K562 (cell line): ENCODE measurements around the gene ZNF462. TPM values are rescaled to one million over a fixed set of nuclear protein-coding genes. Genes with fewer than 3 reads are reported as not detected.

ENCODE experiments used
- EHMT2 ChIP-seq: fragments of 450-650 bp; IDR thresholded peaks from 2 replicates; pipeline ENCODE4 v1.6.1; 2018; ENCODE audit warnings: antibody characterized with exemption
- MITF ChIP-seq: IDR thresholded peaks from 2 replicates; pipeline ENCODE4 v1.6.1; 2014; ENCODE audit warnings: antibody characterized with exemption
- PHF8 ChIP-seq: fragments of 200-600 bp; sonication (generic); IDR thresholded peaks from 2 replicates; pipeline ENCODE4 v1.6.1; 2012; ENCODE audit warnings: mixed run types, mild to moderate bottlenecking, inconsistent platforms, low read length, moderate library complexity, borderline replicate concordance
- PRPF4 ChIP-seq: fragments of 200-400 bp; formaldehyde crosslinking; IDR thresholded peaks from one replicate; pipeline ENCODE4 v1.6.1; 2017; ENCODE audit warnings: low read length, low read depth, mild to moderate bottlenecking; ENCODE audit not compliant: insufficient read depth, poor library complexity, severe bottlenecking
- SMAD4 ChIP-seq: fragments of 250-450 bp; sonication (Bioruptor Pico); conservative IDR thresholded peaks from 2 replicates; pipeline ENCODE4 v1.8.0; 2021; ENCODE audit warnings: inconsistent platforms, mild to moderate bottlenecking, moderate library complexity
- SMARCE1 ChIP-seq: fragments of 450-650 bp; IDR thresholded peaks from 2 replicates; pipeline ENCODE4 v1.7.1; 2016; ENCODE audit warnings: mild to moderate bottlenecking
- STAG1 ChIP-seq: sonication (generic); formaldehyde crosslinking; IDR thresholded peaks from 2 replicates; pipeline ENCODE4 v1.5.0; 2020; ENCODE audit warnings: missing genetic modification reagents, borderline replicate concordance
- polyA plus RNA-seq, 8 experiments: library from polyadenylated mRNA; depleted of rRNA in 4 of 8; stranded (reverse) in 5 of 8; unstranded in 3 of 8; fragments of >200 nt; fragmentation: Nextera tagmentation in 2 of 8; fragmentation: Illumina TruSeq in 1 of 8; extraction: Ambion mirVana in 2 of 8; extraction: Trizol in 1 of 8; gene quantifications; 2 replicates each; pipeline versions ENCODE4 v1.2.1 to v1.2.3, GENCODE V29; 2011 to 2014; ENCODE audit warnings: inconsistent platforms in 1 of 8, missing spikeins in 1 of 8
- total RNA-seq, 7 experiments: library from RNA; depleted of rRNA in 6 of 7; stranded (reverse); fragments of >200 nt in 6 of 7; fragmentation: Illumina TruSeq in 2 of 7; extraction: Trizol in 2 of 7; gene quantifications; 2 replicates each; pipeline versions ENCODE4 v1.2.1 to v1.2.3, GENCODE V29; 2011 to 2021; ENCODE audit warnings: low replicate concordance in 1 of 7
- TF ChIP-seq, protein P1 (sequence below): IDR thresholded peaks from 2 replicates; pipeline ENCODE4 v1.6.1; 2016; ENCODE audit warnings: missing genetic modification characterization, missing compliant biosample characterization

ZNF462 gene
- total and polyA plus RNA-seq, 9 of the 15 experiments (the other 6 are each of a cell fraction or from before 2014, with no cell fraction given), result 0.20 TPM; not detected in 8

GRCh38 chr9:106877345-106877744 lies 14.4 kb downstream of the ZNF462 start (continued):
- TF ChIP-seq MITF, result no peak
- TF ChIP-seq STAG1 (CRISPR knock-in tag), result no peak
- TF ChIP-seq SMARCE1, result no peak
- TF ChIP-seq, protein P1, sequence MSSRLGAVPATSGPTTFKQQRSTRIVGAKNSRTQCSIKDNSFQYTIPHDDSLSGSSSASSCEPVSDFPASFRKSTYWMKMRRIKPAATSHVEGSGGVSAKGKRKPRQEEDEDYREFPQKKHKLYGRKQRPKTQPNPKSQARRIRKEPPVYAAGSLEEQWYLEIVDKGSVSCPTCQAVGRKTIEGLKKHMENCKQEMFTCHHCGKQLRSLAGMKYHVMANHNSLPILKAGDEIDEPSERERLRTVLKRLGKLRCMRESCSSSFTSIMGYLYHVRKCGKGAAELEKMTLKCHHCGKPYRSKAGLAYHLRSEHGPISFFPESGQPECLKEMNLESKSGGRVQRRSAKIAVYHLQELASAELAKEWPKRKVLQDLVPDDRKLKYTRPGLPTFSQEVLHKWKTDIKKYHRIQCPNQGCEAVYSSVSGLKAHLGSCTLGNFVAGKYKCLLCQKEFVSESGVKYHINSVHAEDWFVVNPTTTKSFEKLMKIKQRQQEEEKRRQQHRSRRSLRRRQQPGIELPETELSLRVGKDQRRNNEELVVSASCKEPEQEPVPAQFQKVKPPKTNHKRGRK (tag), result no peak
- TF ChIP-seq PRPF4, result no peak
- TF ChIP-seq PHF8, result no peak
- TF ChIP-seq SMAD4 (CRISPR knock-in tag), result no peak
- no peak for TF ChIP-seq EHMT2
